Small intestine (tissue), 7 donors: ENCODE data around the gene CFAP161. TPM values are rescaled to one million over a fixed set of nuclear protein-coding genes. Genes with fewer than 3 reads are reported as not detected.

Experiments used
- DNase-seq, 2 donors: peaks; one replicate each; pipeline versions ENCODE4 v3.0.0 to v3.0.0-alpha.2; 2013
- FAIRE-seq: peaks from 2 replicates; lab custom pipeline; 2012; peaks lifted over from hg19 to GRCh38; lab: Jason Lieb, UNC
- H3K27ac ChIP-seq, 3 donors: one replicate each; pipeline ENCODE4 v1.5.1; 2013; ENCODE audit warnings: low read length in 2 of 3, mild to moderate bottlenecking in 2 of 3, control low read depth in 1 of 3, inconsistent platforms in 1 of 3, low read depth in 1 of 3, moderate library complexity in 1 of 3
- H3K27me3 ChIP-seq, 3 donors: one replicate each; pipeline ENCODE4 v1.6.1; 2013; ENCODE audit warnings: low read length in 3 of 3, inconsistent platforms in 1 of 3; ENCODE audit not compliant: control insufficient read depth in 3 of 3, insufficient read depth in 3 of 3
- H3K36me3 ChIP-seq, 3 donors: one replicate each; pipeline ENCODE4 v1.6.1; 2013; ENCODE audit warnings: low read length in 3 of 3, inconsistent platforms in 1 of 3, low read depth in 1 of 3, mild to moderate bottlenecking in 1 of 3, moderate library complexity in 1 of 3; ENCODE audit not compliant: control insufficient read depth in 3 of 3, insufficient read depth in 2 of 3
- H3K4me1 ChIP-seq, 3 donors: one replicate each; pipeline ENCODE4 v1.6.1; 2013; ENCODE audit warnings: low read length in 2 of 3, inconsistent platforms in 1 of 3, low read depth in 1 of 3, mild to moderate bottlenecking in 1 of 3, moderate library complexity in 1 of 3; ENCODE audit not compliant: control insufficient read depth in 3 of 3, insufficient read depth in 2 of 3
- H3K4me3 ChIP-seq, 3 donors: one replicate each; pipeline ENCODE4 v1.5.1; 2013; ENCODE audit warnings: low read length in 3 of 3, control low read depth in 1 of 3, inconsistent platforms in 1 of 3, low read depth in 1 of 3, mild to moderate bottlenecking in 1 of 3, moderate library complexity in 1 of 3
- H3K9me3 ChIP-seq, 2 donors: one replicate each; pipeline ENCODE4 v1.6.1; 2013; ENCODE audit warnings: low read depth in 1 of 2, low read length in 1 of 2; ENCODE audit not compliant: control insufficient read depth in 2 of 2, insufficient read depth in 1 of 2
- WGBS, 3 donors: extraction: QIAGEN DNeasy Blood & Tissue Kit; methylation state at CpG; one replicate each; pipeline ENCODE4 v1.1.7; 2013; 5-methylcytosine and 5-hydroxymethylcytosine counted together
- polyA plus RNA-seq, 4 donors: library from polyadenylated mRNA; stranded (reverse) in 3 of 4; unstranded in 1 of 4; fragments of 200-250 nt in 3 of 4; fragments of 120-200 nt in 1 of 4; gene quantifications; one replicate each; pipeline versions ENCODE4 v1.2.1 to v1.2.3, GENCODE V29; 2013
- donor health status: healthy with polysubstance abuse.
- donor health status: control.
- donor health status: control.
- donor health status: Bipolar disorder and iron deficiency.
- donor health status: healthy.

CFAP161 gene
- polyA plus RNA-seq, 4 donors = 0.15 to 0.31 TPM; not detected in 2

DNA sequence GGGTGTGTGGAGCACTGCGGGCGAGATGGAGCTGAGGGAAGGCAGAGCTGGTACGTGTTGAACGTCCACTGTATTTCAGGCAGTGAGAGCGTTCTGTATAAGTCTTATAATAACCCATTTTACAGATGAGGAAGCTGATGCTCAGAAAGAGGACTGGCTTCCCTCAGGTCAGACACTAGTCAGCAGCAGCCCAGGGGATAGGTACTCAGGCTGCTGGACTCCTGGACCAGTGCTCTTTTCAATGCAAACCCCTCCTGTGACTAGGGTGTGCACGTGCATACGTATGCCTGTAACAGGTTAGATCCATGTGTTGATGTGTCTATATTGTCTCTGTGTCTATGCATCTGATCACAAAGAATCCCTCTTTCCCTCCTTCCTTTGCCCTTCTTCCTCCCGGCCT lies 54.3 kb downstream of the CFAP161 start:
- WGBS, 3 donors = 81 to 88% (median 82%) methylated on average over 8 of the region's 8 CpGs
- no peak for FAIRE-seq
- DNase-seq = no peak
- no peak overlapping the region for H3K27ac ChIP-seq
- no peaks in the 10 kb centered on the region for H3K4me1 ChIP-seq
- H3K36me3 ChIP-seq = no peaks in the 10 kb centered on the region
- H3K9me3 ChIP-seq = no peaks in the 10 kb centered on the region
- no peaks in the 10 kb centered on the region for H3K27me3 ChIP-seq
- no peak overlapping the region for H3K4me3 ChIP-seq

DNA sequence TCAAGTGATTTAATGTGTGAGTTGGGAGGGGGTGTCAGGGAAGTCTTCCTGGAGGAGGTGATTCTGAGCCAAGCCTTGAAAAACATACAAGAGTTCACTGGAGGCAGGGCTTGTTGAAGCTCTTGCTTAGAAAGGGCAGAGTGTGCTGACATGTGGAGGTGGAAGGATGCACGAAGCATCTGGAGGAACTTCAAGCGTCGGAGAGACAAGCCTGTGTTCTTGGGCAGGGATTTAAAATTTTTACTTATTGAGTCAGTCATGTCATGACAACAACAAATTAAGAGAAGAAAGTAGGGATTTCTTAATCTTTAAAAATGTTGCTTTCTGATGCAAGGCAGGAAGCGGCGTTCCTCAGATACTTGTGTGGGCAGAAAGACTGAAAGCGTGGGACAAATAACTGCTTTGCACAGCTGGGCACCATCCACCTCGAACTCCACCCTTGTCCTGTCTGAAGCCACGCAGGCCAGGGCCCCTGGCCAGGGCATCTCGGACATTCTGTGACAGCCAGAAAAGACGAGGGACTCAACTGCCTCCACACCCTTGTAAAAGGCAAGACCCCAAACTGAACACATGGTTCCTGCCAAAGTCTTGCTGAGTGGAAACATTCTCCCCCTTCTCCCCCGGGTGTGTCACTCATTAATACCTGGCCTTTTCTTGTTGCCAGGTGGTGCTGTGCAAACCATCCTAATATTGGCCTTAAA lies 55.7 kb downstream of the CFAP161 start:
- H3K27ac ChIP-seq = peak overlapping the region in 1 of 3 donors; percentile 42
- H3K4me3 ChIP-seq = no peak overlapping the region
- no peaks in the 10 kb centered on the region for H3K4me1 ChIP-seq
- no peak for DNase-seq
- H3K36me3 ChIP-seq = no peaks in the 10 kb centered on the region
- no peaks in the 10 kb centered on the region for H3K27me3 ChIP-seq
- no peak for FAIRE-seq
- no peaks in the 10 kb centered on the region for H3K9me3 ChIP-seq
- 58 to 65% (median 59%) methylated on average over 11 of the region's 11 CpGs for WGBS, 3 donors

DNA sequence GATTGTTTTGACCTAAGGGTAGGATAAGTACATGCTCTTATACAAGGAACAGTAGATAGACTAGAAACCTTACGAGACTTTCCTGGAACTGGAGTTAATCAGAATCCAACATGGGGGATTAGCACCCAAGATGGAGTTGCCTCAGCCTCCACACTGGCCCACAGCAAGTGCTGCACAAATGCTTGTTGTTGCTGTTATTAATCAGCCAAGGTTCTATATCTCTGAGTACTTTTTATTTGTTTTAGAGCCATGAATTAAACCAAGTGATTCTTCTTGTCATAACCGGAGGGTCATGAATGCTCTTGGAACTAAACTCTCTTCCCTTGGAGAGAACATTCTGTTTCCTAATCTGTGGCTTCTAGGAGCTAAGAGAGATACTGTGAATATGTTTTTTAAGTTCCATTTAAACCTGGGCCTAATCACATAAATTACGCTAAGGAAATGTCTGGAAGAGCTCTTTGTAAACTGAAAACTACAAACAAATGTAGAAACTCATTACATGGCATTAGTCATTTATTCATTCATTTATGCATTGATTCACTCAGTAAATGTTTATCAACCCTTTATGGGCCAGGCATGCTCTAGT lies 56.9 kb downstream of the CFAP161 start:
- Histone ChIP-seq H3K27me3 (no peaks in the 10 kb centered on the region), H3K36me3 (no peaks in the 10 kb centered on the region), H3K27ac (no peak overlapping the region), H3K4me3 (no peak overlapping the region), H3K4me1 (no peaks in the 10 kb centered on the region), H3K9me3 (no peaks in the 10 kb centered on the region)
- FAIRE-seq = no peak
- no peak for DNase-seq
- WGBS, 3 donors = 75 to 82% (median 78%) methylated on average over 3 of the region's 3 CpGs

DNA sequence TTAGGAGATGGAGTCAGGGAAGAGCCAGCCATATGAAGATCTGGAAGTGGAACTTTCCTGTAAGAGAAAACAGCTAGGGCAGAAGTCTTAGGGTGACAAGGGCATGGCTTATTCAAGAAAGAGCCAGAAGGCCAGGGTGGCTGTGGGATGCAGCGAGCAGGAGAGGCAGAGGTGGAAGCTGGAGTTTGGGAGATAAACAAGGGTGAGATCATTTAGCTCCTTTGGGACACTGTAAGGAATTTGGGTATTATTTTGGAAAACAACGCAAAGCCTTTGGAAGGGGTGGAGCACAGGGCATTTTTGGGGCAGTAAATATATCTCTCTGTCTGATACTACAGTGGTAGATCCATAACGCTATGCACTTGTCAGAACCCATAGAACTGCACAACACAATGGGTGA lies 57.6 kb downstream of the CFAP161 start:
- FAIRE-seq = no peak
- no peak for DNase-seq
- H3K36me3 ChIP-seq = no peaks in the 10 kb centered on the region
- peak overlapping the region in 1 of 3 donors; percentile 27 for H3K27ac ChIP-seq
- no peaks in the 10 kb centered on the region for H3K27me3 ChIP-seq
- no peak overlapping the region for H3K4me3 ChIP-seq
- H3K9me3 ChIP-seq = no peaks in the 10 kb centered on the region
- 88 to 89% (median 89%) methylated on average over 3 of the region's 3 CpGs for WGBS, 3 donors
- no peaks in the 10 kb centered on the region for H3K4me1 ChIP-seq

DNA sequence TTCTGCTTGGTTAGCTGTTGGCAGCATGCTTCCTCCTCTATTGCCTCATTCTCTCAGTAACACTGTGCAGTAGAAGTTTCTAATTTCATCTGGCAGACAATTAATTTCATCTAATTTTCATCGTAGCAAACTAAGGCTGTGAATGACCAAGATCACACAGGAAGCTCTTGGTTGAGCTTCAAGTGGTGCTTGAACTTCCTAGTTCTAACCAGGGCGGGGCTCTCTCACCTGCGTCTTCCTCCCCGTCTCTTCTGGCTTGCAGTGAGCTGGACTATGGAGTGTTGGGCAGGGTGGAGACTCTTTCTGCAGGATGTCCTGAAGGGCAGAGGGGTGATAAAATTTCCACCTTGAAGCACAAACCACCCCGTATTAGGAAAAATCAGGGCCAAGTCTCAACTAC lies 60.7 kb downstream of the CFAP161 start:
- Histone ChIP-seq H3K4me3 (no peak overlapping the region), H3K27ac (no peak overlapping the region), H3K9me3 (no peaks in the 10 kb centered on the region), H3K36me3 (no peaks in the 10 kb centered on the region), H3K4me1 (no peaks in the 10 kb centered on the region), H3K27me3 (no peaks in the 10 kb centered on the region)
- no peak for DNase-seq
- no peak for FAIRE-seq
- 43 to 59% (median 49%) methylated on average over 5 of the region's 5 CpGs for whole genome bisulfite sequencing, 3 donors

DNA sequence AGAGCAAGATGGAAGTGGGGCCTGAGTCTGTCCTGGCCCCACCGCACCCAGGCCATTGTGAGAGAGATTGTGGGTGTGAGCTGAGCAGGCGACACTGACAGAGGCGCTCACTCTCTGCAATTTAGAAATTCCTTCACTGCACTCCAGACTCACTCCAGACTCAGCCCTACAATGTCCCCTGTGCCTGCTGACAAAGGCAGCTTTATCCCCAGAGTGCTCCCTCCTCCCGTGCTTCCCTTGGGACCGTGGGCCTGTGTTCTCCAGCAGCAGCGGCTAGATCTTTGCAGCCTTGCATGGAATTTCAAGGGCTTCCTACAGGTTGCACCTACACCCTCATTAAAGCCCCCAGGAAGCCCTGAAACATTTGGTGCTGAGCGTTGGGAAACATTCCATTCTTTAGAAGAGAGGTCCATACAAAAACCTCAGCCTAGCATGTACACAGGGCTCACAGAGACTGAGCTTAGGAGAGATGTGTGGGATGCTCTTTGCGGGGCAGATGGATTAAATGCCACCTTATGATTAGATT lies 61.3 kb downstream of the CFAP161 start:
- Histone ChIP-seq H3K36me3 (no peaks in the 10 kb centered on the region), H3K27ac (no peak overlapping the region), H3K4me1 (no peaks in the 10 kb centered on the region), H3K9me3 (no peaks in the 10 kb centered on the region), H3K4me3 (no peak overlapping the region), H3K27me3 (no peaks in the 10 kb centered on the region)
- FAIRE-seq = no peak
- no peak for DNase-seq
- WGBS, 3 donors = 68 to 70% (median 68%) methylated on average over 8 of the region's 8 CpGs

DNA sequence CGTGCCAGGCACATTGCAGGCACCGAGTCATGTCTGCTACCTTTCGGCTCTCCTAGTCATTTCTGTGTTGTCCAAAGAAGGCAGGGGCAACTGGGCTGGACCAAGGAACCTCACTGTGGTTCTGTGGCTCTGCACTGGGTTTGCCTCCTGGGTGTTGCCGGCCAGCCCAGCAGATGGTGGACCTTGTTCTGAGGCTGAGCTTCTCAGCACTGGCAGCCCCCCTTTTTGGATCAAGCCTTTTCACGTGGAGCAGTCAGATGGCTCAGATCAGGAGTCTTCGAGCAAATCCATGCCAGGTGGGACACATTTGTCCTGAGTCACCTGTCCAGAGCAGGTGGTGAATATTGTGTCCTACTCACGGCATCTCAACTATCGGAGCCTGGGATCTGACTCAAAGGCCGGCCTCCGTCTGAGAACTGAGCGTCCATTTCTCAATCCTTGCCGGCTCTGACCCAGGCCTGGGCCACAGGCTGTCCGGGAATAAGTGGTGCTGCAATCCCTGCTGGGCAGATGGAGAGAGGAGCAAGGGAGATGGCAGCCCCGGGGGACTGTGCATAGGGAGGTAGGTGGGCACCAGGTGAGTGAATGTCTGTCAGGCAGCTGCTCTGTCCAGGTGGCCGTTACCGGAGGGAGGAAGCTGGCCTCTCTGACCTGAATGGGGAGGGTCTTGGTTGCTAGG lies 62.6 kb downstream of the CFAP161 start, which contains the start of gene IL16:
TSS of gene IL16 (plus strand) at position 304 of the 679 bp plus-strand sequence. CDS start 28,521 bp downstream, outside the sequence.
- no peak within 1 kb of the TSS for H3K4me3 ChIP-seq
- H3K36me3 ChIP-seq = no peaks in the 10 kb centered on the region
- DNase-seq (no peak), FAIRE-seq (no peak)
- no peaks in the 10 kb centered on the region for H3K27me3 ChIP-seq
- H3K4me1 ChIP-seq = no peaks in the 10 kb centered on the region
- 81 to 90% (median 81%) methylated on average over 15 to 16 of the region's 16 CpGs for WGBS, 3 donors
- H3K9me3 ChIP-seq = no peaks in the 10 kb centered on the region
- H3K27ac ChIP-seq = no peak within 1 kb of the TSS

DNA sequence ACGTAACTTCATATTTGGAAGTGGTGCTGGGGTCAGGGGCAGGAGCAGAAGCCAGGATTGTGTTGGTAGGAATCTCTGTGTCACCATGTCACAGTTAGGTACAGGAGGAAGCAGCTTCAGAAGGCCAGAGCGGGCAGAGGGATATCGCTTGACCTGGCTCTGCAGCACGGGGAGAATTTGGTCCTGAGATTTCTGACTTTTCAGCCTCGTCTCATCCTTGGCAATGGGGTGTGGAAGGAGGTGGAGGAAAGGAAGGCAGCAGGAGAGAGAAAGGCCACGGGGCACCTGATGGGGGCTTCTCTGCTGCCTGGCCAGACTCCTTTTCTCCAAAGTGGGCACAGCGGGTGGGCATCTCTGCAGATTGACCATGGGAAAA lies 63.2 kb downstream of the CFAP161 start:
- WGBS, 3 donors = 69 to 82% (median 75%) methylated on average over 7 of the region's 7 CpGs
- H3K36me3 ChIP-seq = no peaks in the 10 kb centered on the region
- FAIRE-seq = no peak

More for the DNA sequence above, 63.2 kb downstream of the CFAP161 start:
- no peaks in the 10 kb centered on the region for H3K27me3 ChIP-seq
- H3K27ac ChIP-seq = no peak overlapping the region
- no peaks in the 10 kb centered on the region for H3K9me3 ChIP-seq
- H3K4me1 ChIP-seq = no peaks in the 10 kb centered on the region
- no peak for DNase-seq
- no peak overlapping the region for H3K4me3 ChIP-seq
